ENCODE data around the gene DTX2.
"Not testable (repeated sequence)": the region's sequence is repeated elsewhere in the genome, so short reads cannot be mapped to it uniquely, and the experiment has no call there.

- not testable (repeated sequence) for TF ChIP-seq CTCF, POLR2A (IDR thresholded peaks at IDR 0.05)
Measured at GRCh38 chr7:76504351-76505167, 43.0 kb downstream of the DTX2 start.

Measured in stomach (tissue), 4 donors.